Renal pelvis (tissue), 4 donors: Measurements from ENCODE around the gene SLC12A4. TPM values are rescaled to one million over a fixed set of nuclear protein-coding genes. Genes with fewer than 3 reads are reported as not detected.
"Not testable (repeated sequence)": the region's sequence is repeated elsewhere in the genome, so short reads cannot be mapped to it uniquely, and the experiment has no call there.

ENCODE experiments used
- DNase-seq: peaks from one replicate; pipeline ENCODE4 v3.0.0-alpha.2; 2013
- polyA plus RNA-seq, 3 donors: library from polyadenylated mRNA; unstranded; fragments of 120-200 nt; gene quantifications; one replicate each; pipeline ENCODE4 v1.2.1, GENCODE V29; 2013; ENCODE audit not compliant: insufficient read length in 3 of 3

Gene SLC12A4
- polyA plus RNA-seq, 3 donors = 30.1 to 40.9 (median 40.9) TPM

- no peak for DNase-seq
Observed at GRCh38 chr16:67990018-67990386, 21.6 kb upstream of the SLC12A4 start.

- no peak for DNase-seq
Observed at GRCh38 chr16:67989322-67990017, 21.0 kb upstream of the SLC12A4 start.

DNA sequence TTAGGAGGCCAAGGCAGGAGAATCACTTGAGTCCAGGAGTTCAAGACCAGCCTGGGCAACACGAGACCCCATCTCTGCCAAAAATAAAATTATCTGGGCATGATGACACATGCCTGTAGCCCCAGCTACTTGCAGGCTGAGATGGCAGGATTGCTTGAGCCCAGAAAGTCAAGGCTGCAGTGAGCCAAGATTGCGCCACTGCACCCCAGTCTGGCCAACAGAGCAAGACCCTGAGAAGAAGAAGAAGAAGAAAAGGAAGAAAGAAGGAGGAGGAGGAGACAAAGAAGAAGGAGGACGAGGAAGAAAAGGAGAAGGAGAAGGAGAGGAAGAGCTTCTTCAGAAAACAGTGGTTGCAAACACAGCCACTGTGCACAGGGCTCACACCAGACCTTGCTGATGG, 20.2 kb upstream of the SLC12A4 start:
- no peak for DNase-seq

- no peak for DNase-seq
Observed at GRCh38 chr16:67987460-67988160, 19.2 kb upstream of the SLC12A4 start.

- DNase-seq = no peak
Observed at GRCh38 chr16:67986949-67987348, 18.5 kb upstream of the SLC12A4 start.

GRCh38 chr16:67982011-67982696, 13.7 kb upstream of the SLC12A4 start:
- DNase-seq = no peak

DNA sequence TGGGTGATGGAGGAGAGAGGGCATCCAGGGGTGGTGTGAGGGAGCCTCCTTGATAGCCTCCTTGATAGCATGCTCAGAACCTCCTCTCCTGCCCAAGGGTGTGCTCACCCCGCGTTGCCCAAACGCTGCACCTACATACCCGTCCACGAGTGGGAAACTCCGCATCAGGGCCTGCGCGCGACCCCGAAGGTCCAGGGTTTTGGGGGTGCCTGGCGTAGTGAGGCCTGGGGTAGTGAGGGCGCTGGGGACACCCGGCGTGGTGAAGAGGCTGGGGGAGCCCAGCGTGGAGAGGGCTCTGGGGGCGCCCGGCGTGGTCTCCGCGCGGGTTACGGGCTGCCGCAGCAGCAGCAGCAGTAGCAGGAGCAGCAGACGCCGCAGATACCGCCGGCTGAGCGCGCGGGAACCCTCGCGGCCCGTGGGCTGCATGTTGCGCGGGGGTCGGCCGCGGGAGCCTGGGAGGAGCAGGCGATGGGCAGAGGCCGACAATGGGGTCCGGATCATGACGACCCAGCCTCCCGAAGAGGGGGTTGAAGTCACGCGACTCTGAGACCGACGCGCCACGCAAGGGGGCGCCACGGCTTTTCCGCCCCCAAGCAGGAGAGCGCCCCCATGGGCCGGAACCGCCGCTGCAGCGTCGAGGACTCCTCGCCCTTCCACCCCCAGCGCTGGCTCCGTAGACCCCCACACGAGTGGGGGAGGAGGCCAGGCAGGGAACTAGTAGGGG, 11.7 kb upstream of the SLC12A4 start, which contains the start of gene DPEP3:
Gene DPEP3, minus strand, starts transcription at position 545 of the 724 bp plus-strand sequence. Its CDS starts 119 bp downstream, at position 426.
- no peak for DNase-seq

- DNase-seq = no peak
Observed at GRCh38 chr16:67977469-67978227, 9.2 kb upstream of the SLC12A4 start.

- no peak for DNase-seq
Observed at GRCh38 chr16:67977005-67977404, 8.6 kb upstream of the SLC12A4 start.

- no peak for DNase-seq
Observed at GRCh38 chr16:67976205-67976604, 7.8 kb upstream of the SLC12A4 start.

- DNase-seq = no peak
Observed at GRCh38 chr16:67975321-67976105, 7.1 kb upstream of the SLC12A4 start.

GRCh38 chr16:67972285-67972684, 3.8 kb upstream of the SLC12A4 start:
- DNase-seq = not testable (repeated sequence)

- no peak for DNase-seq
Observed at GRCh38 chr16:67971111-67971510, 2.7 kb upstream of the SLC12A4 start.

DNA sequence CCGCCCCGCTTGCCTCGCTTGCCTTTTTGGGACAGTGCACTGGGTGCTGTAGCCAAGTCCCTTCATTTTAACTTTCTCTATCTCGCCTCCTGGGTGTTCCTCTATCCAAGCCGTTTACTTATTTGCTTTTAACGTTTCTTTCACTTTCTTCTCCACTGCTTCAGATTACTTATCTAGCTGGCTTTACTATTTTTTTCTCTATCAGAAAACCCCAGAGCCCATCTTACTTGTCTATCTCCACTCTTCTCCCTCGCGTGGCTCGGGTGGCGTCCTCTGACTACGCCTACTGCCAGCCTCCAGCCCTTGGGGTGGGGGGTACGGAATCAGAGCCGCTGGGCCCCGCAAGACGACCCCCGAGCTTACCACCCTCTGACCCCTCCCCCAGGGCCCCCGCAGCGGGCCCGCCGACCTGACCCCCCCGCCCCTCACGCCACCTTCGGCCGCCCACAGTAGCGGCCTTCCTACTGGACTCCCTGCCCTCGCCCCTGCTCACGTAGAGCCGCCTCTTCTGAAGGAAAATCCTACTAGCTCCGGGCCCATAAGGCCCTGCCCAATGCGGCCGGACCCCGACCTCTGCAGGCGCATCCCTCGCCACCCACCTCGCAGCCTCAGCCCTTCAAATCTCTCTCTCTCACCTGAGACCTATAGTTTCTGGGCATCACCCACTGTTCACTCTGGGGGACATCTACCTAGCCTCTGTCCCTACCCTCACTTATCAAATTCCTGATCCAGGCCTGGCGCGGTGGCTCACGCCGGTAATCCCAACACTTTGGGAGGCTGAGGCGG, 1.0 kb upstream of the SLC12A4 start:
- no peak for DNase-seq

DNA sequence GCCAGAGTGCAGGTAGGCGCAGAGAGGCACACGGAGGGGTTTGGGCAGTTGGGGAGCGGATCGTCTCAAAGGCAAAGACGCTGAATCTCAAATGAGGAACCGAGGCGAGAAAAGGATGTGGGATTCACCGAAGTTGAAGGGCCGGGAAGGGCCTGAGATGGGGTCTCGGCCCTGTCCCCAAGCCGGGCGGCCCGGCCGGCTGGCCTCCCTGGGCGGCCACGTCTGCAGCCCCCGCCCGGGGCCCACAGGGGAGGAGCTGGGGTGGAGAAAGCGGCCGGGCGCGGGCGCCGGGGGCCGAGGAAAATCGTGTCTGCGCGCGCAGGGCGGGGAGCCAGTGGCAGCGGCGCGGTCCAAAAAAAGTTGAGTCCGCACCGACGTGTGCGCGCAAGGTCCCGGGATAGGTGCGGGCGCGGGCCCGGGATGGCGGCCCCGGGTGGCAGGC, 458 bp downstream of the SLC12A4 start:
- peak; percentile 23 for DNase-seq

- DNase-seq = peak; percentile 23
Observed at GRCh38 chr16:67967183-67967957, 1.1 kb downstream of the SLC12A4 start.

DNA sequence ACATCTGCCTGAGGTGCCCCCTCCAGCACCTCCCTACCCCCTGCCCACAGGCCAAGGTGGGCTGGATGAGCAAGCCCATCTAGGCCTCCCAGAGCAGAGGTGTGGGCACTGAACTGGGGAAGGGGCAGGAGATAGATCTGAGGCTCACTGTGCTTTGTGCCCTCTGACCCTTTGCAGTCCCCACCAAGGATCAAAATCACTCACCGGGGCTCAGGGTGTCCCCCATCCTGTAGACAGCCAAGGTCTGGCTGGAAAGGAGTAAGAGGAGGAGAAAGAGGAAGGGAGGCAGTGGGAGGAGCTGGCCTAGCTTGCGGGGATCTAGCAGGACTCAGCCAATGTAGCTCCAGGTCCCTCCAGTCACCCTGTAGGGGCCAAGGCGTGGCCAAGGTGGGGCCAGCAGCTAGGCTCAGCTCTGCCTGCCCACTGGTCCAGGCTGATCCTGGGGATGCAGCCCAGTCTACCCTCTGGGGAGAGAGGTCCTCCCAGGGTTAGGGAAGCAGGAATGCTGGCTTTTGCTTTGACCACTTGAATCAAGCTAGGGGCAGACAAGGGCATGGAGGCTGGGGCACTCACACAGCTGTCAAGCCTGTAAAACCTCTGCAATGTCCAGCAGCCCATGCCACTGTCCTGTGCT, 1.8 kb downstream of the SLC12A4 start:
- DNase-seq = no peak
